B cell (primary cell): ENCODE results near the gene RNF167. TPM values are rescaled to one million over a fixed set of nuclear protein-coding genes. Genes with fewer than 3 reads are reported as not detected.

Experiments
- ATAC-seq: fragments of 200-7000 bp; cut with Tn5 transposase; one replicate; pipeline ENCODE4 v1.10.0; 2021; ENCODE audit warnings: low read depth, mild to moderate bottlenecking, moderate number of reproducible peaks, moderate library complexity
- CTCF ChIA-PET: fragments of 350-600 bp; sonication (Branson Sonifier 250); formaldehyde crosslinking; loops from one replicate; lab custom pipeline; 2021; ENCODE audit warnings: antibody characterized with exemption, inconsistent platforms; lab: Charles Lee
- POLR2A ChIA-PET: fragments of 350-600 bp; sonication (Branson Sonifier 250); formaldehyde crosslinking; loops from one replicate; lab custom pipeline; 2021; ENCODE audit warnings: antibody characterized with exemption; lab: Charles Lee
- DNase-seq: peaks from one replicate; pipeline ENCODE4 v3.0.0; 2013
- H2AFZ ChIP-seq: 2 replicates; pipeline ENCODE4 v1.6.1; 2012; ENCODE audit warnings: mild to moderate bottlenecking, low read depth, low read length; ENCODE audit not compliant: insufficient read depth, poor library complexity, severe bottlenecking
- H3K27ac ChIP-seq, 2 donors: 1 replicate in 1 of 2; 2 replicates in 1 of 2; pipeline ENCODE4 v1.5.1; 2012 to 2013; ENCODE audit warnings: low read length in 2 of 2, mild to moderate bottlenecking in 2 of 2, moderate library complexity in 1 of 2
- H3K27me3 ChIP-seq, 4 experiments: fragments of 200-600 bp in 1 of 4; sonication (generic) in 1 of 4; replicated peaks in 1 of 4; 1 replicate in 2 of 4; 2 replicates in 2 of 4; pipeline versions ENCODE4 v1.6.1 to v1.7.0; 2013 to 2016; ENCODE audit warnings: low read length in 3 of 4, mild to moderate bottlenecking in 2 of 4, mixed read lengths in 1 of 4, moderate library complexity in 1 of 4; ENCODE audit not compliant: insufficient read depth in 4 of 4, control insufficient read depth in 3 of 4; ENCODE audit errors: control extremely low read depth in 1 of 4
- H3K36me3 ChIP-seq, 2 experiments: replicated peaks in 1 of 2; 1 replicate in 1 of 2; 2 replicates in 1 of 2; pipeline versions ENCODE4 v1.6.1 to v1.7.1; 2013; ENCODE audit warnings: low read length in 1 of 2; ENCODE audit not compliant: insufficient read depth in 2 of 2, control insufficient read depth in 1 of 2; ENCODE audit errors: control extremely low read depth in 1 of 2, extremely low read depth in 1 of 2
- H3K4me1 ChIP-seq, 2 donors: fragments of 200-600 bp in 1 of 2; sonication (generic) in 1 of 2; 1 replicate in 1 of 2; 2 replicates in 1 of 2; pipeline versions ENCODE4 v1.5.1 to v1.6.1; 2013 to 2017; ENCODE audit warnings: low read length in 2 of 2; ENCODE audit not compliant: control insufficient read depth in 2 of 2, insufficient read depth in 2 of 2
- H3K4me2 ChIP-seq: replicated peaks from 2 replicates; pipeline ENCODE3; 2012; ENCODE audit warnings: mild to moderate bottlenecking, low read depth, low read length; ENCODE audit not compliant: poor library complexity, severe bottlenecking
- H3K4me3 ChIP-seq, 5 experiments: fragments of 200-600 bp in 1 of 5; sonication (generic) in 1 of 5; 1 replicate in 3 of 5; 2 replicates in 2 of 5; pipeline versions ENCODE4 v1.5.1 to v1.7.0; 2011 to 2016; ENCODE audit warnings: low read length in 4 of 5, mild to moderate bottlenecking in 4 of 5, low read depth in 2 of 5, control low read depth in 1 of 5, moderate library complexity in 1 of 5; ENCODE audit not compliant: insufficient read depth in 1 of 5; ENCODE audit errors: control extremely low read depth in 1 of 5, extremely low read depth in 1 of 5
- H3K79me2 ChIP-seq: fragments of 200-600 bp; sonication (generic); one replicate; pipeline ENCODE4 v1.6.0; 2016; ENCODE audit warnings: low read length; ENCODE audit not compliant: control insufficient read depth, insufficient read depth
- H3K9ac ChIP-seq: fragments of 200-600 bp; sonication (generic); 2 replicates; pipeline ENCODE4 v1.6.1; 2017; ENCODE audit warnings: mild to moderate bottlenecking, low read length, moderate library complexity
- H3K9me3 ChIP-seq, 3 donors: one replicate each; pipeline versions ENCODE4 v1.6.1 to v1.7.1; 2013; ENCODE audit warnings: low read length in 2 of 3; ENCODE audit not compliant: control insufficient read depth in 2 of 3, insufficient read depth in 1 of 3; ENCODE audit errors: control extremely low read depth in 1 of 3
- H4K20me1 ChIP-seq: 2 replicates; pipeline ENCODE4 v1.6.0; 2012; ENCODE audit warnings: mild to moderate bottlenecking, low read length; ENCODE audit not compliant: insufficient read depth, control insufficient read depth, poor library complexity, severe bottlenecking
- H3K27ac Mint-ChIP-seq: one replicate; pipeline ENCODE4 v1.8.0; 2021; ENCODE audit warnings: mixed read lengths
- H3K27me3 Mint-ChIP-seq: one replicate; pipeline ENCODE4 v1.8.0; 2021; ENCODE audit warnings: mixed read lengths
- H3K4me1 Mint-ChIP-seq: one replicate; pipeline ENCODE4 v1.8.0; 2021; ENCODE audit warnings: mixed read lengths
- H3K4me3 Mint-ChIP-seq: one replicate; pipeline ENCODE4 v1.8.0; 2021; ENCODE audit warnings: mixed read lengths
- H3K9me3 Mint-ChIP-seq: one replicate; pipeline ENCODE4 v1.8.0; 2022; ENCODE audit warnings: mixed read lengths; ENCODE audit not compliant: insufficient read depth
- CTCF ChIP-seq: fragments of 200-600 bp; IDR thresholded peaks from one replicate; pipeline ENCODE4 v1.8.0; 2022; ENCODE audit warnings: antibody characterized with exemption, mild to moderate bottlenecking
- EZH2 ChIP-seq: IDR thresholded peaks from 2 replicates; pipeline ENCODE4 v1.6.1; 2012; ENCODE audit warnings: borderline replicate concordance, low read depth, mild to moderate bottlenecking, moderate library complexity, low read length; ENCODE audit not compliant: insufficient read depth, poor library complexity, severe bottlenecking
- WGBS: methylation state at CpG from one replicate; pipeline ENCODE4 v1.1.5; 2013; ENCODE audit warnings: missing lambda C conversion rate; ENCODE audit not compliant: insufficient coverage; 5-methylcytosine and 5-hydroxymethylcytosine counted together
- intact Hi-C: fragments of 100-400 bp; cut with micrococcal nuclease; formaldehyde crosslinking; loops from one replicate; pipeline ENCODE4 v1.10.0; 2022
- polyA plus RNA-seq: library from polyadenylated mRNA; depleted of rRNA; stranded (reverse); fragments of >200 nt; gene quantifications from 2 replicates; pipeline ENCODE4 v1.2.3, GENCODE V29; 2012
- total RNA-seq, 2 donors: library from RNA; stranded (reverse); fragments of 120-200 nt in 1 of 2; gene quantifications; 1 replicate in 1 of 2; 2 replicates in 1 of 2; pipeline versions ENCODE4 v1.2.3 to v1.2.4, GENCODE V29; 2013 to 2022

Gene RNF167
- total and polyA plus RNA-seq, 2 donors (not counting 1 experiment from before 2014, with no cell fraction given): 143 to 186 TPM

- TF ChIP-seq CTCF (no peak), EZH2 (no peak)
- ChIA-PET CTCF (interaction anchor here (0.6 to 1.9 kb wide), 3 partner anchors 65 to 89 kb away, joined by 3 to 5 read pairs (median 4); partner anchors contain the start of gene CHRNE), POLR2A (no interaction called here)
- Histone ChIP-seq H3K4me3 (no peak overlapping the region), H3K27me3 (no peaks in the 10 kb centered on the region), H2AFZ (no peak overlapping the region), H3K79me2 (peaks cover 7% of the 10 kb centered on the region), H3K4me1 (peaks cover 12 to 14% of the 10 kb centered on the region in 2 donors), H3K27ac (no peak overlapping the region), H4K20me1 (no peaks in the 10 kb centered on the region), H3K9me3 (no peaks in the 10 kb centered on the region), H3K9ac (no peak overlapping the region), H3K4me2 (no peak overlapping the region), H3K36me3 (peaks cover 0 to 60% of the 10 kb centered on the region in 2 experiments)
- Mint-ChIP-seq H3K27me3 (no peaks in the 10 kb centered on the region), H3K27ac (no peak overlapping the region), H3K4me1 (peaks cover 16% of the 10 kb centered on the region), H3K9me3 (no peaks in the 10 kb centered on the region), H3K4me3 (no peak overlapping the region)
- no peak for ATAC-seq
- WGBS: 98% methylated on average over 5 of the region's 9 CpGs
- DNase-seq: no peak
- intact Hi-C loops: no loop called here
Observed at GRCh38 chr17:4974115-4974670, 34.1 kb downstream of the RNF167 start.

- TF ChIP-seq CTCF: no peak
- Histone ChIP-seq H3K27me3 (no peaks in the 10 kb centered on the region), H3K4me2 (peak overlapping the region; percentile 55), H2AFZ (peak overlapping the region; percentile 13), H3K4me3 (peak overlapping the region in 1 of 5 experiments; percentile 15), H3K4me1 (peaks cover 18 to 35% of the 10 kb centered on the region in 2 donors), H3K79me2 (peaks cover 11% of the 10 kb centered on the region), H3K27ac (peak overlapping the region; percentile 23 to 29), H3K9me3 (no peaks in the 10 kb centered on the region), H3K9ac (peak overlapping the region; percentile 13), H4K20me1 (no peaks in the 10 kb centered on the region), H3K36me3 (peaks cover 0 to 61% of the 10 kb centered on the region in 2 experiments)
- CTCF ChIA-PET: interaction anchor here (0.7 to 4.3 kb wide), 9 partner anchors 9 to 104 kb away, joined by 3 to 34 read pairs (median 5); partner anchors contain the start of genes CAMTA2, CHRNE, RNF167 and SLC25A11
- DNase-seq (peak; percentile 76), ATAC-seq (peak; percentile 55)
- intact Hi-C loops: no loop called here
- peak overlapping the region; percentile 78 for H3K27ac Mint-ChIP-seq
- peaks cover 40% of the 10 kb centered on the region for H3K4me1 Mint-ChIP-seq
- no peaks in the 10 kb centered on the region for H3K27me3 Mint-ChIP-seq
- no peaks in the 10 kb centered on the region for H3K9me3 Mint-ChIP-seq
- no peak overlapping the region for H3K4me3 Mint-ChIP-seq
- POLR2A ChIA-PET: interaction anchor here (0.6 to 1.2 kb wide), 3 partner anchors 11 to 73 kb away, joined by 3 to 4 read pairs (median 4); partner anchors contain the start of genes RNF167, SLC25A11 and SPAG7
Observed at GRCh38 chr17:4978726-4979125, 38.7 kb downstream of the RNF167 start.
